Hair follicular keratinocyte (primary cell): ENCODE data around the gene GRIK4. TPM values are rescaled to one million over a fixed set of nuclear protein-coding genes. Genes with fewer than 3 reads are reported as not detected.

ENCODE experiments used
- total RNA-seq: library from RNA; depleted of rRNA; stranded (reverse); fragments of >200 nt; gene quantifications from 2 replicates; pipeline ENCODE4 v1.2.3, GENCODE V29; 2015

Gene GRIK4
- total RNA-seq: not detected in 2 replicates

GRCh38 chr11:120511116-120511819 lies at the start of gene GRIK4:
Gene GRIK4, plus strand, starts transcription at chr11:120511748. Its CDS starts 148,571 bp downstream, at chr11:120660319.

GRCh38 chr11:121023848-121024751 lies 512.6 kb downstream of the GRIK4 start, which contains the start of gene TBCEL:
Gene TBCEL, plus strand, starts transcription at chr11:121024102. Its CDS starts 21,589 bp downstream, at chr11:121045691.

Other genes with a start within 250 kb of the GRIK4 start
- 0.94 and 3.3 TPM in 2 replicates for gene TLCD5, start 186.4 kb upstream of the GRIK4 start, total RNA-seq
- gene ARHGEF12, start 175.3 kb upstream of the GRIK4 start, total RNA-seq: 20.6 and 27.8 TPM in 2 replicates